COR-L47 (cell line): ENCODE data around the gene GPLD1.

Experiments
- DNase-seq: peaks from one replicate; lab custom pipeline; 2025; lab: John Stamatoyannopoulos, UW

The GPLD1 gene

DNA sequence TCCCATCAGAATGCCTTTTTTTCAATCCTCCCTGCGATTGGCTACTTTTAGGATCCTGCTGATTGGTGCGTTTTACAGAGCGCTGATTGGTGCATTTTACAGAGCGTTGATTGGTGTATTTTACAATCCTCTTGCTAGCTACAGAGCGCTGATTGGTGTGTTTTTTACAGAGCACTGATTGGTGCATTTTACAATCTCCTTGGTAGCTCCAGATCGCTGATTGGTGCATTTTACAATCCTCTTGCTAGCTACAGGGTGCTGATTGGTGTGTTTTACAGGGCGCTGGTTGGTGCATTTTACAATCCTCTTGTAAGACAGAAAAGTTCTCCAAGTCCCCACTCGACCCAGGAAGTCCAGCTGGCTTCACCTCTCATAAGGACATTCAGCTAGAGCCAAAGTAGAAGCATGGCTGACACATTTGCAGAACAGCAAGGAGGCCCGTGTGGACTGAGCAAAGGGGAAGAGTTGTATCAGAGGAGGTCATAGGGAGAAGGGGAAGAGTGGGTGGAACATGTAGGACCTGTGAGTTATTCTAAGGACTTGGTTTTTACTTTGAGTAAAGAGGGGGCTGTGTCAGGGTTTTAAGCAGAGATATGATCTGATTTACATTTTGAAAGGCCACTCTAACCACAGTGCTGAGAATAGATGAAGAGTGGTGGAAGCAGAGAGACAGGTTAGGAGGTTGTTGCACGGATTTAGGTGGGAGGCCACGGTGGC is 8.0 kb upstream of the GPLD1 start:
- DNase-seq: no peak

DNA sequence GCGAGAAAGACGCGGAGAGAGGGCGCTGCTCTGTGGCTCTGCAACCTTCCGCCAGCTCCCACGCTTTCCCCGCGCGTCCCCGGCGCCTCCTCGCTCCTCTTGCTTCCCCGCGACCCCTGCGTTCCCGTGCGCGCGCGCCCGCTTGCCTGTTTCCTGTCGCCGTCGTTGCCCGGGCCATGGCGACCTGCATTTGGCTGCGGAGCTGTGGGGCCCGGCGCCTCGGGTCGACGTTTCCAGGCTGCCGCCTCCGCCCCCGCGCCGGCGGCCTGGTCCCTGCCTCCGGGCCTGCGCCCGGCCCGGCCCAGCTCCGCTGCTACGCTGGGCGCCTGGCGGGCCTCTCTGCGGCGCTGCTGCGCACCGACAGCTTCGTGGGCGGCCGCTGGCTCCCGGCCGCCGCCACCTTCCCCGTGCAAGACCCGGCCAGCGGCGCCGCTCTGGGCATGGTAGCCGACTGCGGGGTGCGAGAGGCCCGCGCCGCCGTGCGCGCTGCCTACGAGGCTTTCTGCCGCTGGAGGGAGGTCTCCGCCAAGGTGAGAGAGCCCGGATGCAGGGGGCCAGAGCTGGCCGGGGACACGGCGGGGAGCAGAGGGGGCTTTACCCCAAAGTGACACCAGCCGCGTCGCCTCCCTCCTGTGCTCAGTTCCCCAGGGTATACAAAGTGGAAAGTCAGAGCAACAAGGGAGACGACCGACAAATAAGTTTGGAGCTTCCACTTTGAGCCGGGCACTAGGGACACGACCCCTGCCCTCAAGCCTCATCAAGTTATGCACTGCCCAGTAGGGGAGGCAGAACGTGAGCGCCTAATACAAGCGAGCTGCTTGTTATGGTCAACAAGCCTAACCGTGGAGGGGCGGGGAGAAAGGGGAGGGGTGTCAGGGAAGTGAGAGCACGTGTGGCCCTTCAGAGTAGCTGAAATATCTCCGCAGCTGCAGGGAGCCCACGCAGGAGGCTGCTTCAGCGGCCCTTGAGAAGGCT is 5.7 kb upstream of the GPLD1 start, which contains the start of gene ALDH5A1:
ALDH5A1 (plus strand) TSS at position 149 of the 975 bp plus-strand sequence; CDS start at position 177, 28 bp downstream.
- DNase-seq: peak; percentile 66

DNA sequence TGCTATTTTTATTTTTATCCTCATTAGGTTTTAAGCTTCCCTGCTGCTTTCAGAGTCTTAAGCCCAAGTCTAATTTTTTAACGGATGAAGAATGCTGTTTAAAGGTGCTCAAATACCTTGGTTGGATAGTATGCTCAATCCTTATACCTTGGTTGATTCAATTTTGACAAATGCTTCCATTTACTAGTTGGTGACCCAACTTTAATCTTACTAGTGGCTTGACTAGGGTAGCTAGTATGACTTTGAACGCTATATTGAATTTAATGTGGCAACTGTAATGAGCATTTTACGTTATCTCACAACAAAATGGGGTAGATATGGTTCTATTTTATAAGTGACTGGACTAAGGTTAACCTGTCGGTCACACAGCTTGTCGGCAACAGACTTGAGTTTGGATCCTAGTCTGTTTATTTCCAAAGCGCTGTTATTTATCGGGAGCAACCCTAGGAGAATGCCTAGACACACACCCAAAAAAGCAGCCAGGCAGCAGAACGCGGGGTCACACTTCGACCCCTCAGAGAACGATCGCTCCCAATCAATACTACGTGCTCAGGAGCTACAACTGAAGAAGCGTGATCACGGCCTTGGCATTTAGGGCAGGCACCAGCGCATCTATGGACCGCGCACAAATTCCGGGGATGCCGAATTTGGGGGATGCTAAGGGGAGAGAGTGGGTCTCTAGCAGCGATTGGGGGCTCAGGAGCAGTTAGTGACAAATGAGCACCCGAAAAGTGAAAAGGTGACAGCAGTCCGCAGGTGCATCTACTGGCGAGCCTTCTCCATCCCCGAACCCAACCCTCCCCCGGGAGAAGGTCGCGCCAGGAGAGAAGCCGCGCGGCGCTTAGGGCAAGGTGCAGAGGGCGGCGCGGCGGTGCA is 4.8 kb upstream of the GPLD1 start:
- DNase-seq: no peak

DNA sequence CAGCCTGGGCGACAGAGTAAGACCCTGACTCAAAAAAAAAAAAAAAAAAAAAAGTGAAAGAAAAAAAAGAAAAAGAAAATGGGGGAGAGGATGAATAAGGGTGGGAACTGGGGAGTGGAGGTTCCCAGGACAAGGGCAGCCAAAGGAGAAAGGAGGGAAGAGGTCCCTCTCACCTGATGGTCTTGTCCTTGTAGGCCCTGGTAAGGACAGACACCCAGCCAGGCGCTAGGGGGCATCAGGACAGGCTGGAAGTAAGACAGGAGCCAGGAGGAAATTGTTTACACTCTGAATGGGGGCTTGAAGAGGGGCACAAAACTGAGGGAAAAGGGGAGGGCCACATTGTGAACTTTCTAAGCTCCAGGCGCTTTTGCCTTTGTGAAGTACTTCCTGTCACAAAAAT is 3.1 kb upstream of the GPLD1 start:
- DNase-seq: no peak

DNA sequence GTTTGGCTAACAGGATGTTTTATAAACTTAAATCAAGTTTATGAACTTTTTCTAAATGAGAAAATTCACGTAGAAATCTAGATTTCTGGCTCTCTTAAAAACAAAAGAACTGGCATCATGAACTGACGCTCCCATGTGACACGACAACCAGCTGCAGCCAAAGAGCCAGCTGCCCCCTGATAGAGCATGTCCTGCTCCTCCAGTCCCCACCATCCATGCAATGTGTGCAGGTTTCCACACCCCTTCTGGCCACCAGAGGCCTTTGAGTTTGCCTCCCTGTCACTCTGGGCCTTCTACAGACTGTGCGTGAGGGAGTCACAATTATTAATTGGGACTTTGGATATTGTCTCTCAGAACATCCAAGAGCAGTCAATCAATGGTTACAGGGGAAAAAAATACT is 1.6 kb upstream of the GPLD1 start:
- no peak for DNase-seq

DNA sequence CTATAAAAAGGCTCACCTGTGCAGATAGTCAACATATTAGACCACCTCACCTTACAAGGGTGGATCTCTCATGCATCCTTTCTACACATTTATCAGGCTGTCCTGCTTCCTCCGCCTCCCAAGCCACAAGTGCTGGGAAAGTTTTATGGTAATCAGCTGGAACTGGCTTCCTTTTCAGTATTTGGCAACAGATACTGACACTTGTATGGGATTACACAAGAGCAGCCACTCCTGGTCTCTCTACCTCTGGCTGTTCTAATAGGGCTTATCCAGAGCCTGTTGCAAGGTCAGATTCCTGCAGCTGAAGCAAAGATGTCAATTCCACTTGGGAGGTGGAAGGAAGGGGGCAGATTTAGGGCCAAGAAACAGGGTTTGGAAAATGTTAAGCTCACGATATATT is 503 bp upstream of the GPLD1 start:
- DNase-seq: no peak

DNA sequence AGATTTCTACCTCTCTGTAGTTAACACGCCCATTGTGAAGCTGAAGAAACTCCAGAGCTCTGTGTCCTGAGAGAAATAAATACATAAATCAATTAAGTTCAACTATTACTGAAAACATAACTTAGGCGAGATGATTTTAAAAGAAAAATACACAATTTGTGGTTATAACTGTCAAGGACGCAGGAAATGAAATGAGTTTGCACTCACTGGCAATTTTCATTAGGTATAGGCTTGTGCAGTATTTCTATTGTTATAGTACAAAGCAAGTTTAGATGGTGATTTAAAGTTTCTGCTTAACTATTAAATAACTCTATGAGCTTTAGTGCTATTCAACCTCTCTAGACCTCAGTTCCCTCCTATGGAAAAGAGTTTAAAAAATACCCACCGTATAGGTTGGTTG is 3.3 kb downstream of the GPLD1 start:
- no peak for DNase-seq

DNA sequence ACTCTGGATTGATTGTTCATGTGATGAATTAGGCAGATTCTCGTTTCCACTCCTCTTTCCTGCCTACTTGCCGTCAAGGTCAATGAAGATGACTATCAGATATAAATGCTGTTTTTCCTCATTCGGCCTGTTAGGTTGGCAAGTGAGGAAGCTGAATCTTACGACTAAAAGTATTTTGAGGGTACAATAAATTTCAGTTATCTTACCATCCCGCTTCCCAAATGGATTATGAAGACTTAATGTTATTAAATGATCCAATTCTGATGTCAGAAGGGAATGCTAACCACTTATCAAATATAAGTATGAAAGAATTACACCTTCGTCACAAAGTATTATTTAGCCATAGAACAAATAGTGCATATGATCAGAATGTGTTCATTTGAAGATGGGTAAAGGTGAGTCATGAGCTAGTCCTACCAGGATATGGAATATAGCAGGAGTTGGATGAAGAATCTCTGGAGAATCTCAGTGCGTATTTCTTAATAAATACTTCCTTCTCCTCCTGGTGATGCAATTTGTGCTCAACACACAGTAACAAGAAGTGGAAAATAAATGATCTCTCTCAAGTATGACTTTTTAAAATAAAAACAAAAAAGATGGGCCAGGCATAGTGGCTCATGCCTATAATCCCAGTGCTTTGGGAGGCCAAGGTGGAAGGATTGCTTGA is 4.6 kb downstream of the GPLD1 start:
- no peak for DNase-seq

DNA sequence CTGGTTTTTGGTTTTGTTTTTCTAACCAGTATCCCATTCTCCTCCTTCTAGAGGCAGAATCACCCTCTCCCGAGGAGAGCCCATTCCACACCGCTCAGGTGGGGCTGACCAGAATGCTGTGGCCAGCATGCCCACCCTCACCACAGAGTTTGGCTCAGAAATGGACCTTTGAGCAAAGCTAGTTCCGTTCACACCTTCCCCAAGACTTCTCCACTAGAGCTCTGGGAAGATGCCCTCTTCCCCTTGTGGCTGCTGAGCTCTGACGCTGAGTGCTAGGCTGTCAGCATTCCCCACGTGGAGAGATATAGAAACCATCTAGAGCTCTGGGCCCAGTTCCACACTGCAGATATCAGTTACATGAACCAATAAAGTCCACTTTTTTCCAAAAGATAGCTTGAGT is 7.9 kb downstream of the GPLD1 start:
- no peak for DNase-seq

DNA sequence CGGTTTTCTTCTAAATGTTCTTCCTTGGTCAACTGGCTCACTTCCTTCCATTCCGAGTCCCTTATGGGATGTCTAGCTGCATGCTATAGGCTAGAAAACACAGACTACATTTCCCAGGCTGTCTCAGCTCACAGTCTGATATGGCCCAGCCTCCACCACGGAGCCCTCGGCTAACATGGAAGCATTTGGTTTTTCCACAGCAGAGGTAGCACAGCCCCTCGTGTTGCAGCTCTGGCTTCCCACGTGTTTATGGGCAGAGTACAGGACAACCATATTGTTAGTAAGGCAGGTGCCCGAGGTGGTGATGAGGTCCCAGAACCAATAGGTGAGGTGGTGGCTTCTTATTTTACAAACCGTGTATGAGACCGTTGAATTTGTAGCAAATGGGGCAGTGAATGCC is 8.7 kb downstream of the GPLD1 start:
- DNase-seq: no peak

DNA sequence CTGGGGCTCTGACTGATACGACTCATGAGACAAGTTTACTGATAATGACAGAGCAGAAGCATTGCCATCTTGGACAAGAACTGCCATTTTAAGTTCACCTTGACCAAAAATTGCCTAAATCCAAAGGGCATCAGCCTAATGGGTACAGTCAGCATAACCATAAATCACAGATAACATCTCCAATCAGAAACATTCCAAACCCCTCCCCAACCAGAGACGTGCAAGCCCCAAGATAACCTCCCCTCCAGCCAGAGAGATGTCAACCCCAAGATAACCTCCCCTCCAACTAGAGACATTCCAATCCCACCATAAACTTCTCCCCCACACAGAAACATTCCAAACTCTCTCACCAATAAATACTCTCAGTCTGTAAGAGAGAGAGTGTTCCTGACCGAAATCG is 10.5 kb downstream of the GPLD1 start:
- no peak for DNase-seq

DNA sequence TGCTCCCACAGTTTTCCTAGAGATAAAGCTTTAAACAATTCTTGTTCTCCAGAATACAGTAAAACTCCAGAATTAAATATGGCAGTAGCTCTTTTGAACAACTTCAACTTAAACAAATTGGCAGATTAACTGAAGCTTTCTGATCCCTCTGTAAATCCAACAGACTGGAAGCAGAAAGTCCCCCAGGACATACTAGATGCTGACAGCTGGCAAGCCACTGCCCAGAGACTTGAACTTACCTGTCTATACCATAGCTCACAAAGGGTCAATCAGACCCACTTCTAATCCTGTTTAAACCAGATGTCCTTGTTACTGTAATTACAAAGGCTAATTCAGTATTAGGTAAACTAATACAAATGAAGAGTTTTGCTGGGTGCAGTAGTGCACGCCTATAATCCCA is 12.3 kb downstream of the GPLD1 start:
- DNase-seq: no peak

DNA sequence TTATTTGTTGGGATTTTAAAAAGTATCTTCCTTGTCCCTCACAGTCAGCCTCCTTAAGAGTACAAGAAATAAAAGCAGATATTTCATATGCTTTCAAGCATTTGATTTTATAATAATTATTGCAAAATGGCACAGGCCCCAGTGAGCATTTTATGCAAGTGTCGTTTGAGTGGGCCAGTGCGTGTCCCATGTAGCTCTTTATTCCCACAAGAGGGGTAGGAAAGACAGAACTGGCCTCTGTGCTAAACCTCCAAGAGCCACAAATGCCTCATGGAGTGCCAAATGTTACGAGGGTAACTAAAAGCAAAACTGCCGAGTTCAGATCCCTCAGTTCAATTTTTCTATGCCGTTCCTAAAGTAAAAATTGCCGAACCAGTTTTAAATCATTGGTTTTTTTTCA is 12.7 kb downstream of the GPLD1 start:
- no peak for DNase-seq

DNA sequence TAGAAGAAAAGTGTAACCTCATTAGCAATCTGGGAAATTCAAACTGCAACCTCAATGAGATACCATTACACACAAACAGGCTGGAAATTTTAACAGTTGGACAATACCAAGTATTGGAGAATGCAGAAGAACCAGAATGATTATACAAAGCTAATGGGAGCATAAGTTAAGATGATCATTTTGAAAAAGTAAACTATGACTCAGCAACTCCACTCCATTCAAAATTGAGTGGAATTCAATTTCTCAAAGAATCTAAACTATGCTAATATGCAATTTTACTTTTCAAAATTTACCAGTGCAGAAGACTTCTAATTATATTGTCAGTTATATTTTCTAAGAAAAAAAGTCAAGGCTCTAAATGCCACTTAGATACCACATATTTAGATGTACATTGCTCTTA is 17.2 kb downstream of the GPLD1 start:
- no peak for DNase-seq

DNA sequence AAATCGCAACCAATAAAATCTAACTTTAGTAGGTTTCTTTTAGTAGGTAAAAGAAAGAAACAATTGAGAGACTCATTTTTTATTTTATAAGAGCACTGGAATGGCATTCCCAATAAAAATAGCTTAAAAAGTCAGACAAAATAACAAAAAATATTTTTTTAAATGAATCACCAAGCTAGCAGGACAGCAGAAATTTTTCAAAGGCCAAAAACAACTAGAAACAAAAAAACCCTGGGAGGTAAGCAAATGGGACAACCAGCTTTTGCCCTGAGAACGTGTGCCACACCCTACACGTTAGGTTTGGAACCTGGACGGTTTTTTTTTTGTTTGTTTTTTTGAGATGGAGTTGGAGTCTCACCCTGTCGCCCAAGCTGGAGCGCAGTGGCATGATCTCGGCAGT is 19.6 kb downstream of the GPLD1 start:
- no peak for DNase-seq

DNA sequence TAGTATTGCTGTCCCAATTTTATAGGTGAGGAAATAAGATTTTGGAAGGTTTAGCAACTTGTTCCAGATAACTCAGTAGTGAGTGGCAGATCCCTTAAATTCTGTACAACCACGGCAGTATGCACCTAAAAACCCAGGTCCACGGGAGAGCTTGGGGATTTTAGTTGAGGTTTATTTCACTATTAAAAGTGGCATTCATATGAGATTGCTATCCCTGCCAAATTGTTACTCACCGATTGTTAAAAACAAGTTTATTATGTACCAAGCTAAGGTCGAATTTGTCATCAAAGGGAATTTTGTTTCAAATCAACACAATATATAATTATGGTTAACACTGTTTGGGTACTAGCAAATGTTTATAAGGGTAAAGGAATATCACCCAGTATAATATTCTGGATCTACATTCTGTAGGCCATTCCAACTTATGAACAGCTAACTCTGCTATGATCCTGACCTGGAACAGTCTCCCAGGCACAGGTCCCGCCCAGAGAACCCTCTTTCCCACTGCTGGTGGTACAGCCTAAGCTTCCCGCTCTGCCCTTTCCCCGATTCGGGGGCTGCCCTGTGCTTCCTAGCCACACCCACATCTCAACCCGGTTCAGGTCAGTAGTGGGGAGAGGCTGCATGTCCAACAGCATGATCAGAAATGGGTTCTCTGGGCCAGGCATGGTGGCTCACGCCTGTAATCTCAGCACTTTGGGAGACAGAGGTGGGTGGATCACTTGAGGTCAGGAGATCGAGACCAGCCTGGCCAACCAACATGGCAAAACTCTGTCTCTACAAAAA is 24.9 kb downstream of the GPLD1 start:
- no peak for DNase-seq

DNA sequence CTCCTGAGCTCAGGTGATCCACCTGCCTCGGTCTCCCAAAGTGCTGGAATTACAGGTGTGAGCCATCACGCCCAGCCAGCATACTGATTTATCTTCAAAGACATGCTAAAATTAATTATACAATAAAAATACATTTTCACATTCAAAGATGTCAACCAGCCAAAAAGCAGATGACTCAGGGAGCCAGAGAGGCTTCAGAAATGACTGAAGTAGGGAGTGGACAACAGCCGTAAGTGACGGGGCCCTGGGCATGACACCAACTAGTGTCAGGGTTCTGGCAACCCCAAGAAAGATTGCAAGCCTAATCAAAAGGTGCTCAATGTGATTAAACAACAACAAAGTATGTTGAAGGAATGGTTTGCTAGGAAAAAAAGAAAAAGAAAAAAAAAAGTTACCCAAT is 28.4 kb downstream of the GPLD1 start:
- no peak for DNase-seq

DNA sequence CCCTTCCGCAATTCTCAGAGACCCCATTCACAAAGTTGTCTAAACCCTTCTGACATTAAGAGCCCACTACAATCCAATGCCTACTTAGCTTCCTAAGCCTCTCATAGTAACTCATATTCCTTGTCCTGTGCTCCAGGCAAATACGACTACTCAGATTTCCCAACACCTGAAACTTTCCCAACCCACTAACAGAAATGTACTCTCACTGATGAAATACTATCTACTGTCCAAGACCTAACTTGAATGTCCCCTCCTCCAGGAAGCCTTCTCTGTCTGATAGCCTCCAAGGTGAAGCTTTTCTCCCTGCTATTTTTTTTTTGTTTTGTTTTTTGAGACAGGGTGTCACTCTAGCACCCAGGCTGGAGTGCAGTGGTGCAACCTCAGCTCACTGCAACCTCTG is 30.4 kb downstream of the GPLD1 start:
- DNase-seq: no peak

DNA sequence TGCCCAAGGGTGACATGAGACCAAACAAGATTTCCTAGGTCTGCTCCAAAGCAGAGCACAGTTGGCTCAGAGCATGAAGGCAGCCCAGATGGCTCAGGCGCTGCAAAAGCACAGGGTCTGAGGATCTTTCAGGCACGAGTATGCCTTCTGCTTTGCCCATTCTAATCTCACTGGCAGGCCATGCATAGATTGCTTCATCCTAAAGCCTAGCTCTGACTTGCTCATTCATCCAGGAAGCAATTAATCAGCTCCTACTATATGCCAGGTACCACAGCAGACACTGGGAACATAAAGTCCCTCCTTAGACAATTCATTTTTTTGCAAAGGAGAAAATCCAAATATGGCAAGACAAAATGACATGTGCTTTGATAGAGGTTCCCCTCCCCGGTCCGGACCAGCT is 31.2 kb downstream of the GPLD1 start:
- DNase-seq: no peak

DNA sequence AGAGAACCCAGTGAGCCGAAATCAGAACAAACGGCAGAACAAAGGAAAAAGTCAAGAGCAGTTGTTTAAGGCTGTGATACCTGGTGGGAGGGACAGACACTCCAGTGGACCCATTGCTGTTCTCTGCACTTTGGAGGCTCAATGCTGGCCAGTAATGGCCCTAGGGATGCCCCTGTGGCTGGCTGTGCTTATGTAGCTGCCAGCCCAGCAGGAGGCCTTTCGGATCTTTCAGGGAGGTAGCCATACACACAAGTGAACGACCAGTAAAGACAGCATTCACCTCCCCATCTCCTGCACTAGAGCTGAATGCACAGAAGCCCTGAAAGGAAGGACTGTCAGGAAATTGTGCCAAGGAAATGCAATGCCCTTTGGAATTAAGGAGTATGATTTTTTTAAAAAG is 34.3 kb downstream of the GPLD1 start:
- DNase-seq: no peak

DNA sequence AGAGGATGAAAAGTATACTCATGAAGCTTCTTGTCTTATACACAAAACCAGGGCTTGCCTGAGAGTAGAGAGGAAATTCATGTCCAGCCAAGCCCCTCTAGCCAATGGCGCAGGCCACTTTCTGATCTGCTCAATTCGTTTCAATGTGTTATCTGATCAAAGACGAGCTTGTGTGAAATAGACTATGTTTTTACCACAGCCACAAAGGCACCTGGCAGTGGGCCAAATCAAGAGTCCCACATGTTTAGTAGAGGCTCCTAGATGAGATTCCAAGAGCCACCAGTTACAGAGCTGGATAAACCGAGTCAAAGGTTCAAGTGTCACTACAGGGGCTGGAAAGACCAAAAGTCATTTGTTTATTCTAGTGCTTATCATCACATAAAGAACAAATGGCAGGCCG is 34.9 kb downstream of the GPLD1 start:
- DNase-seq: no peak
